Fibroblast of skin of left biceps (primary cell): ENCODE measurements around the gene SOAT1.
A peak's percentile ranks its signal among the peaks of the same experiment; 100 is the strongest.
"Not testable (repeated sequence)": the region's sequence is repeated elsewhere in the genome, so short reads cannot be mapped to it uniquely, and the experiment has no call there.

ENCODE experiments used
- DNase-seq, 2 experiments: peaks; one replicate each; pipeline ENCODE4 v3.0.0-alpha.2; 2013; ENCODE audit warnings: low read depth in 2 of 2

SOAT1 gene

DNA sequence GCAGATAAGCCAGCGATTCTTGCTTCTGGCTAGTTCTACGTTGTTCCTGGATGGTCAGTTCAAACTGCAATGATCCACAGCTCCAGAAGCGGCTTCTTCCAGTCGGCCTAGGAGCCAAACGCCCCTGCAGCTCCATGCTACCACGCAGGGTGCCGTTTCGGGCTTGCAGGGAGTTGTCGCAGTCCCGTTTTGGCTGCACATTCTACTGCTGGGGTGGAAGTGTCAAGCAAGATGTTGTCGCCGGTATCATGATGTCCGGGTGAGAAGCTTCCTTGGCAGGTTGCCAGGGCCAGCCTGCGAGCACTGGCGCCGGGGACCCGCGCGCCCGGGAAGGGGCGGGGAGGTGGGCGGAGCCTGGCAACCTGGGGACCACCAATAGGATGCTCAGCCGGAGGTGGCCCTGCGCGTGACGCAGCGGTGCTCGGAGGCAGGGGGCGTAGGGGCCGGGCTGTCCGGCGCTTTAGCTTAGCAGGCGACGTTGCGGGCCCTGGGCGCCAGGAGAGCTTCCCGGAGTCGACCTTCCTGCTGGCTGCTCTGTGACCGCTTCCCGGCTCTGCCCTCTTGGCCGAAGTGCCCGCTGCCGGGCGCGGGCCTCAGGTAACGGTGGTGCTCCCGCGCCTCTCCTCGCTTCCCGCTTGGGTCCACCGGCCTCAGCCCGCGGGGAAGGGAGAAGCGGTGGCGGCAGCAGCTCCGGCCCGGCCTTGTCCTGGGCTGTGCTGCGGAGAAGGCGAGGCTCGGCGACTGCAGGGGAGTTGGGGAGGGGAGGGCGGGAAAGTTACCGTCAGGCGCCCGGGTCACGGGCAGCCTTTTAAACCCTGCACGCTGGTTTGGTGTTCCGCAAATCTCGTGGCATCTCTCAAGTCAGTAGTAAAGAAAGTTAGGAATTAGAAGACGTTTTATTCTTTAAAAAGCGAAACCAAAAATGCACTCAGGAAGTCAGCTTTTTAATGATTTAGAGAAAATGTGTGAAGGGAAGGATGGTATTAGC, at the start of gene SOAT1:
TSS of gene SOAT1 (plus strand) at position 458 of the 988 bp plus-strand sequence. CDS start 8,888 bp downstream, outside the sequence.
- peak; percentile 62 to 64 for DNase-seq

DNA sequence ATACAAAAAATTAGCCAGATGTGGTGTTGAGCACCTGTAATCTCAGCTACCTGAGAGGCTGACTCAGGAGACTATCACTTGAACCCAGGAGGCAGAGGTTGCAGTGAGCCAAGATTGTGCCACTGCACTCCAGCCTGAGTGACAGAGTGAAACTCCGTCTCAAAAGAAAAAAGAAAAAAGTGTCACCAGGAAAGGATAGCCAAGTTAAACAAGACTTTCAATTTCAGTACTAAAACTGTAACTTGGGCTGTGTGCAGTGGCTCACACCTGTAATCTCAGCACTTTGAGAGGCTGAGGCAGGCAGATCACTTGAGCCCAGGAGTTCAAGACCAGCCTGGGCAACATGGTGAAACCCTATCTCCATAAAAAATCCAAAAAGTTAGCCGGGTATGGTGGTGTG, 48.2 kb upstream of the SOAT1 start:
- DNase-seq: not testable (repeated sequence)

DNA sequence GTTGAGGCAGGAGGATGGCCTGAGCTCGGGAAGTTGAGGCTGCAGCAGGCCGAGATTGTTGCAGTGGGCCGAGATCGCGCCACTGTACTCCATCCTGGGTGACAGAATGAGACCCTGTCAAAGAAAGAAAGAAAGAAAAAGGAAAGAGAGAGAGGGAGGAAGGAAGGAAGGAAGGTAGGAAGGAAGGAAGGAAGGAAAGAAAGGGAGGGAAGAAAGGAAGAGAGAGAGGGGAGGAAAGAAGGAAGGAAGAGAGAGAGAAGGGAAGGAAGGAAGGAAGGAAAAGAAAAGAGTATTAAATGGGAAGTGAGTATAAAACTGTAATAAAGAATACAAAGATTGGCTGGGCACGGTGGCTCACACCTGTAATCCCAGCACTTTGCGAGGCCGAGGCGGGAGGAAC, 45.7 kb upstream of the SOAT1 start:
- no peak for DNase-seq

DNA sequence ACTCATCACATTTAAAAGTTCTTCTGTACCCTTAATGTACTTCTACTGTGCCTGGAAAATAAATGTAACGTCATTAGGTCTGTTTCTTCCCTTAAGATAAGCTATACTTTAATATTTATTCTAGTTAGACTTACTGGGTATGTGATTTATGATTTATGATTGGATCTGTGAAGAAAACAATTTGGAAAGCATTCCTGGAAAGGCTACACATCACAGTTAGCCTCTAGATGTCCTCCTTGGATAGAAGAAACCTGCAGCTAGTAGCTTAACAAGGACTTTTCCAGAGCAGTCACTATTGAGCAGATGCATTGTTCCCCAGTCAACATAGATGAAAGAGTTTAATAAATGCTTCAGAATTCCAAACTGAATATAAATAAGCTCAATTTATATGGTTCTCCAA, 41.9 kb upstream of the SOAT1 start:
- DNase-seq: no peak

DNA sequence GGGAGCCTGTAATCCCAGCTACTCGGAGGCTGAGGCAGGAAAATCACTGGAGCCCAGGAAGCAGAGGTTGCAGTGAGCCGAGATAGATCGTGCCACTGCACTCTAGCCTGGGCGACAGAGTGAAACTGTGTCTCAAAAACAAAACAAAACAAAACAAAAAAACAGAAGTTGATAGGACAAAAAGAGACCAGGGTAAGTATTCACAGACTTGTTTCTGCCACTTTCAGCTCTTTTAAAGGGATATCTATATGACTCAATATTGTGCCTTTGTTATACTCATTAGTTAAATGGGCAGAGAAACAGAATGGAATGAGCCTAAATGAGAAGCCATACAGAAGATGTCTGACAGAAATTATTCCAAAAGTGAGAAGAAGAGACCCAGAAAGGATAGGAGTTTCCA, 41.0 kb upstream of the SOAT1 start:
- no peak for DNase-seq

DNA sequence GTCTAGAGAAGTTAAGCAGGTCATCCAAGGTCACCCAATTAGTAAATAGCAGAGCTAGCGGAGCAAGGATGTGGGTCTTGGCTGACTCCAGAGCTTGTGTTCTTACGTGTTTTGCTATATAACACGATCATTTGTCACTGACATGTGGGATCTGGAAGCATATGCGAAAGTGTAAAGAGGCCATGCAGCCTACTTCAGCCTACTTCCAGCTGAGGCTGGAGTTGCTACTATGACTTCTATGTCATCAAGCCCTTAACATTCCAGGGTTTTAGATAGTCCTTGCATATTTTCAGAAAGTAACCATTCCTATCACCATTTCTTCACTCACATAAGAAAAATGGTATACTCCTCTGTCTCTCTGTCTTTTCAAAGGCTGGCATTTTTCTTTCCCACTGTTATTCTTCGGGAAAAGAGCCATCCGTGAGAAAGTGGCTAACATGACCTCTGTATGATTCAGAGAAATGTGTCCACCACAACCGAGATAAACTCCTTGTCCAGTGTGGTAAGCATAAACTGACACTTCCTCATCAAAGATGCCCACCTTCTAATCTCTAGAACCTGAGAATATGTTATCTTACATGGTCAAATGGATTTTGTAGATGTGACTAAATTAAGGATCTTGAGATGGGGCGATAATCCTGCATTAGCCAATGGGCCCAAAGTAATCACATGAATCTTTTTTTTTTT, 40.2 kb upstream of the SOAT1 start:
- no peak for DNase-seq

DNA sequence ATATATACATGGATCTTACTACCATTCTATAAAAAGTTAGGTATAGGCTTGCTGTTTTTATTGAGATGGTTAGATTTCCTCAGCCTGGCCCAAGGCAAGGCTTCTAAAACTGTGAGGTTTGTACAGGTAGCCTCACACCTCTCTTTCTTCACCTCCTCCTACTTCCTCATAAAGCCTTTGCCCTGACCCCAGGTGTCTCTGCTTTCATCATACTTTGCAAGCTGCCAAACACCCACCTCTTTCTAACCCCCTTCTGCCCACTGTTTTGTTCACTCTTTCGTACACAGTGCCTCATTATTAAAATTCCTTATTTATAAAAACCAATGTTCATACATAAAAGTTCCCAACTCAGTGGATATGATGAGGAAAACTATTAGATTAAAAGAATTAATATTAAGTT, 31.4 kb upstream of the SOAT1 start:
- no peak for DNase-seq

DNA sequence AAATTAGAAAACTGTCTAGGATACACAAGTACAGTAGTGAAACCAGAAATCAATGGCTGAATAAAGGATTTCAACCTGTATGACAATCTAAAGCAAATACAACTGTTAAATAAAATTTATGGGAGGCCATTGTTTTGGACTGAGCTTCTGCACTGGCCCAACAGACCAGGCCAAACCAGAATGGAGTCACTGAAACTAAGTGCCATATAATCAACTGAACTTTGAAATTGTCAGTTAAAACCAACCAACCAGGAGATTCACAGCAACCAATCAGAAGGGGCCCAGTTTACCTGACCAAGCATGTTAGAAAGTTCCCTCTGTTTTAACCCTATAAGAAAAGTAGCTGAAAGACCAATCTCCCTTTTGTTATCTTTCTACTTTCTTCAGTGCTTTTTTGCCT, 30.5 kb upstream of the SOAT1 start:
- DNase-seq: no peak

DNA sequence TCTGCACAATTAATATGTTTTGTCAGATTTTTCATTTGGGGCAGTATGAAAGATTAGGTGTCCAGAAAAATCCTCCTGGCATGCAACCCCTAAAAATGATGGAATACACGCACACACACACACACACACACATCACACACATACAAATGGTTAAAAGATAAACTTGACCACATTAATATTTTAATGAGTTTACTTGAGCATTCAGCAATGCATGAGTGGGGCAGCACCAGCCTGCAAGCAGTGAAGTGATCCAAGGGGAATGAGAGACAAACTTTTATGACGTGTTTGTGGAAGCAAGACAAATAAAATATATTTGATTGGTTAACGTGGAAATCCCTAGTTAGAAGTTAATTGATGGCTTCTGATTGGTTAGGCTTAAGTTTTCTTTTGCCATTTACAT, 29.1 kb upstream of the SOAT1 start:
- DNase-seq: no peak

DNA sequence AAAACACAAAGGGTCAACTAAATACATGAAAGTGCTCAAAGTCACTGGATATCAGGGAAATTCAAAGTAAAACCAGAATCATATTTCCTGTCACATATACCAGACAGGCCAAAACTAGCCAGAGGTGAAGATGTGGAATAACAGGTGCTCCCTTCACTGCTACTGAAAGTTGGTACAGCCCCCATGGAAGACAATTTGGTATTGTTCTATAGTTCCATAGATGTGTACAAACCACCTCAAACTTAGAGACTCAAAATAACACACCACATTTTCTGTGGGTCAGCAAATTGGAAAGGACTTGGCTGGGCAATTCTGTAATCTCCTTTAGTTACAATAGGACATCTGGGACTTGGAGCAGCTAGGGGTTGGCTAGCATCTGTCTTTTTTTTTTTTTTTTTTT, 24.5 kb upstream of the SOAT1 start:
- DNase-seq: no peak

DNA sequence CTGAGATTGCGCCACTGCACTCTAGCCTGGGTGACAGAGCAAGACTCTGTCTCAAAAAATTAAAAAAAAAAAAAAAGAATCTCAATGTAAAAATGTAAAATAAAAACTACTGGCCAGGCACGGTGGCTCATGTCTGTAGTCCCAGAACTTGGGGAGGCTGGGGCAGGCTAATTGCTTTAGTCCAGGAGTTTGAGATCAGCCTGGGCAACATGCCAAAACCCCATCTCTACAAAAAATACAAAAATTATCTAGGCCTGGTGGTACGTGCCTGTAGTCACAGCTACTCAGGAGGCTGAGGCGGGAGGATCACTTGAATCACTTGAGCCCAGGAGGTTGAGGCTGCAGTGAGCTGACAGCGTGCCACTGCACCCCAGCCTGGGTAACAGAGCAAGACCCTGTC, 19.2 kb upstream of the SOAT1 start:
- DNase-seq: not testable (repeated sequence)

DNA sequence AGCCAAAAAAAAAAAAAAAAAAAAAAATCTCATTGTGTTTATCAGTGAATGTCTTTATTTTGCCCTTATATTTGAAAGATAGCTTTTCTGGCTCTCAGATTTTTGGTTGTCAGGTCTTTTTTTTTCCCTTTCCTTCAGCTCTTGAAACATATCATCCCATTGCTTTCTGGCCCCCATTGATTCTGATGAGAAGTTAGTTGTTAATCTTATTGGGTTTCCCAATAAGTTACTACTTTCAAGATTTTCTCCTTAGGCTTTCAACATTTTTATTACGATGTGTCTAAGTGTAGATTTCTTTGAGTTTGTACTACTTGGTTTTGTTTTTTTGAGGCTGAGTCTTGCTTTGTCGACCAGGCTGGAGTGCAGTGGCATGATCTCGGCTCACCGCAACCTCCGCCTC, 14.7 kb upstream of the SOAT1 start:
- no peak for DNase-seq

DNA sequence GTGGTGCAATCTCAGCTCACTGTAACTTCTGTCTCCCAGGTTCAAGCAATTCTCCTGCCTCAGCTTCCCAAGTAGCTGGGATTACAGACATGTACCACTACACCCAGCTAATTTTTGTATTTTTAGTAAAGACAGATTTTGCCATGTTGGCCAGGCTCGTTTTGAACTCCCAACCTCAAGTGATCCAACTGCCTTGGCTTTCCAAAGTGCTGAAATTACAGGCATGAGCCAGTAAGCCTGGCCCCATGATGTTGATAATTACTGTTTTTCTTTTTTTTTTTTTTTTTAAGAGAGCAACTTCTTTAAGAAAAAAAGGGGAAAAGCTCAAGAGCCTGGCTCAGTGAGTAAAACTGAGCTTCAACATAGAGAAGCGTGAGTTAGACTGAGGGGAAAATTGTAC, 9.6 kb upstream of the SOAT1 start:
- no peak for DNase-seq

DNA sequence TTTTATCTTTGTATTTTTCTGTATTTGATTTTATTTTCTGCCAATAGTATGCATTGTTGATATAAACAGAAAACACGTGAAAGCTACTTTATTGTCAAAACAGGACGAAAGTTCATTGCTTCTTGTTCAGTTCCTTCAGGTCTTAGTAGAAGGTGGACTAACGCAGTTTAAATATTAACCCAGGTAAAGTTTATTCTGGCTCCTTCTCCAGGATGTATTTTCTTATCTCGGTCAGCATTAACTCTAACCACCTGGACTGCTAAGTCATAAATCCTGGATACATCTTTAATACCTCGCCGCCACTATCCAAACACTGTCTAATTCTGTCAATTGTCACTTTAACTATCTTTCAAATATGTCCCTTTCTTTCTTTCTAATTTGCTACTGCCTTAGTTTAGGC, 5.7 kb upstream of the SOAT1 start:
- DNase-seq: no peak

DNA sequence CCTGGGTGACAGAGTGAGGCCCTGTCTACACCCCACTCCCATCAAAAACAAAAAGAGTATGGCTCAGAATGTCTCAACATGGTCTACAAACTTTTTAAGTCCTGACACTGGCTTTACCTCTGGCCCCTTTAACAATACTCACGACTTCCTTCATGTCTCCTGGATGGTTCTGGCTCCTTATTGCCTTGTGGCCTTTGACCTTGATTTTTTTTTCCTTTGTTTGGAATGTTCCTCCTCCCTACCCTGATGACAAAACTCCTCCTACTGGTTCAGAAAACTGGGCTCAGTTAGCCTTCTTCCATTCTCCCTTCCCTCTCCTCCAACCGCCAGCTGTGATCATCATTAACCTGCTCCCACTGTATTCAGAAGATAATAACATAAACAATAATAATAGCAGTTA, 4.6 kb upstream of the SOAT1 start:
- no peak for DNase-seq

DNA sequence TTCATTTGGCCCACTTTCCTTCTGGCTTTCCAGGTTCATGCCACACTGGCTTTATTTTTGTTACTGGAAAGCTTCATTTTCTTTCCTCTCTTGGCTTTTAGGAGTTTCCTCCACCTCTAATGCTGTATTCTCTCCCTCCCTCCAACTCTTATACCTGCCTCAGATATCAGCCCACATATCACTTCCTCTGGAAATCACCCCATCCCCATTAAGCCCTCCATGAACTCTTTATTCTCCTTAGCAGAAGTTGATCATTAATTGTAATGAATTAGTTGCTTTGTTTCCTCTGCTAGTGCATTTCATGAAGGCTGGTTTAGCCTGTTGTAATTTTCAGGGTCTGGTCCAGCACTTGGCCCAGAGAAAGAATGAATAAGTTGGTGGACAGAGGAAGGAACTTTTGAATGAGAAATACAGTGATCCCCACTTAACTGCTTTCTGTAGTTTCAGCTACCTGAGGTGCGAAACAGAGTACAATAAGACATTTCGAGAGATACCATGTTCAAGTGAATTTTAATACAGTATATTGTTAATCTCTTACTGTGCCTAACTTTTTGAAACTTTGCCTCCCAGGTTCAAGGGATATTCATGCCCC, 1.7 kb downstream of the SOAT1 start:
- DNase-seq: no peak

DNA sequence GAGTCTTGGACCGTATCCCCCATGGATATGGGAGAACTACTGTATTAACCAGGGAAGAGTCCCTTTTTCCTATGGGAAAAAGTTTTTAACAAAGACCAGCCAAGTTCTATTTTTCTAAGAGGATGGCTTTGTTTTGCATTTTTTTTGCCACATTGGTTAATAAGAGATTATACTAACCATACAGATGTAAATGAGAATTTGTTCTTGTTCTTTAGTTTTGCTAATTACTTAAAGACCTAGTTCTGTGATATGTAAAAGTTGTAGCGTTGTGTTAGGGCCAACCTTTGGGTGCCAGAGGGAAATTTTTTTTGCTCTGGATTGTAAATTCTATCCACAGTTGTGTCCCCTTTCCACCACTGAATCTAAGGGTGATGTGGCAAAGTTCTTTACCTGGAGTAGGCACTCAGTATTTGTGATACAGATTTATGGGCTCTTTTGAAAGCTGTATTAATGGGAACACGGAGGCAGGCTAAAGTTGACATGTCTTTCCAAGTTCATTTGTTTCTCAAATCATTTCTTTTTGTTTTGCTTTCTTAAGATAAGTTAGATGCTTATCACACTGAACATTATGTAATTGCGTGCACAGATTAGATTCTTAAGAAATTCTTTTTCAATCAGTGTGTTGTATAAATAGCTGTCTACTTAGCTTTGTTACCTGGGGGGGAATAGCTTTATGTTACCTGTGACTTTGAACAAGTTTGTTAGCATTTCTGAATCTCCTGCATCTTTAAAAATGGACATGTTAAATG, 2.9 kb downstream of the SOAT1 start:
- no peak for DNase-seq

DNA sequence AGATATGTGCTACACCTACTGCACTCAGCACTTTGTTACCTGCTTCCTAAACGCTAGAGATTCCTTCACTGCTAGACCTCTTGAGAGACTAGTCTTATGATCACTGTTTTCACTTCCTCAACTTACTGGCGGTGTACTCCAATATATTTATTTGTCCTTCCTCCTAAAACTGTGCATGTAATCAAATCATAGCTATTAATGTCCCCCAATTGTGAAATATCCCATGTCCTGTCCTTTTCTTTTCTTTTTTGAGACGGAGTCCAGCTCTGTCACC, 3.4 kb downstream of the SOAT1 start:
- DNase-seq: no peak

DNA sequence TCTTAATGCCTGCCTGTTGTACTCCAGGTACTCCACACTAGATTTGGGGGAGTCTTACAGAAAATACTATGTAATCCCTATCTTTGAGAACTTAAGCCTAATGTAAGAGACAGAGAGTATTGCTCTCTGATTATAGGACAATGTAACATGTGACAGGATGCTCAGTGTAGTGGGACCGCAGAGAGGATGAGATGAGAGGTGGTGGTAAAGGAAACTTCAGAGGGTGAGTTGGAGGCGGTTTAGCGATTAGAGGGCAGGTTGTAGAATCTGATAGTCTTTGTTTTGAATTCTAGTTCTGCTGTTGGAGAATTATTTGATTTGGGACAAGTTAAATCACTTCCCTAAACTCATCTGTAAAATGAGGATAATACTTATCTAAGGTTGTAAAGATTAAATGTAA, 5.4 kb downstream of the SOAT1 start:
- DNase-seq: no peak

DNA sequence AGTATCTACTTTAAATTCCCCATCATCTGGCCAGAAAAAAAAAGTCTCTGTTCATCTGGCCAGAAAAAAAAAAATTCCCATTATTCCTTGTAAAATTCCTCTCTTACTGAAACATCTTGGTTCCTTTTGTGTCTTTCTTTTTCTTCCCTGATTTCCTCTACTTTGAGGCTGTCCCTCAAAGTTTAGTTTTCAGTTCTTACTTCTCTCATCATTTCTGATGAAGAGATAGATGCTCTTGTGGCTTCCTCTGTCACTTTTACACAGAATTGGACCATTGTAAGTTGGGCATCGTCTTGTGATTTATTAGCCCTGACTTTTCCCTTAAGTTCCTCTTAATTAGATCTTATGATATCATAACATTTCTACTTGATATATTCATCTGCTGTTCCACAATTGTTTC, 6.5 kb downstream of the SOAT1 start:
- no peak for DNase-seq

DNA sequence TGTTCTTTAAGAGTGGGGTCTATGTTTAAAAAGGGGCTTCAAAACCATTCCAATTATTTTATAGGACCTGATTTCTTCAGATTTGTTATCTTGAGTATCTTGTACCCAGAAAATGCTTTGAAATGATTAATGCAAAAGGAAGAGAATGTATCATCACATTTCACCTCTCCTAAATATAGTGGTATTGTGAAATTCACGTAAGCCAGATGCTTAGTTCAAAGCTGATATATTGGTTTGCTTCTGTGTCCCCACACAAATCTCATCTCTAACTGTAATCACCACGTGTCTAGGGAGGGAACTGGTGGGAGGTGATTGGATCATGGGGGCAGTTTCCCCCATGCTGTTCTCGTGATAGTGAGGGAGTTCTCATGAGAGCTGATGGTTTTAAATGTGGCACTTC, 8.5 kb downstream of the SOAT1 start:
- DNase-seq: no peak

DNA sequence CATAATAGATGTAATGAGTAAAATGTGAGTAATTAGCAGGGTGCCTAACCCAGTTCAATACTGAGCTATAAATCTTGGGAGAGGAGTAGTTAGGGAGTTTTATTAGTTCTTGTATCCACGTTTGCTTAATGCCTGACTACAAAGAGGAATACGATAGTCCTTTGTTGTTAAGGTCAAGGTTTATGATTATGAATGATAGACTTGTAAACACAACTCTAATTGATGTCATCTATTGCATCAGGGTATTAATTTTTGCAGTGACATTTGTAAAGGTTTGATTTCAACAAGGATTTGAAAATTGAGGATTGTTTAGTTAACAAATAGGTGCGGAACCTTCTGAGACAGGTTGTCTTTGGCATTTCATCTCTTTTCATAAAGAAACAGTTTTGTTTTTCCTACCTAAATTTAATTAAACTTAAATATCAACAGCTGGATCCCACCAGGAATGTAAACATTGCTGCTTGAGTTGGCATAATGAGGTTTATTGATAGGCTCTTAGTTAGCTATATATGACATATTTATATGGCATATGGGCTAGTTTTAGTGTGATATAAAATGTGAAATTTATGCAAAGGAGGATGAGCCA, 9.7 kb downstream of the SOAT1 start:
- DNase-seq: no peak
